Measurements from ENCODE around the gene VBP1.
"Not testable (repeated sequence)": the region's sequence is repeated elsewhere in the genome, so short reads cannot be mapped to it uniquely, and the experiment has no call there.

GRCh38 chrX:155223746-155224145 lies 7.5 kb downstream of the VBP1 start:
- not testable (repeated sequence) for TF ChIP-seq CTCF (IDR thresholded peaks at IDR 0.05; ENCODE audit: insufficient read depth, low read length, poor library complexity, severe bottlenecking); EZH2phosphoT487 (conservative IDR thresholded peaks at IDR 0.05; ENCODE audit: low read length)
